ENCODE data around the gene CLIP2.

The CLIP2 gene

DNA sequence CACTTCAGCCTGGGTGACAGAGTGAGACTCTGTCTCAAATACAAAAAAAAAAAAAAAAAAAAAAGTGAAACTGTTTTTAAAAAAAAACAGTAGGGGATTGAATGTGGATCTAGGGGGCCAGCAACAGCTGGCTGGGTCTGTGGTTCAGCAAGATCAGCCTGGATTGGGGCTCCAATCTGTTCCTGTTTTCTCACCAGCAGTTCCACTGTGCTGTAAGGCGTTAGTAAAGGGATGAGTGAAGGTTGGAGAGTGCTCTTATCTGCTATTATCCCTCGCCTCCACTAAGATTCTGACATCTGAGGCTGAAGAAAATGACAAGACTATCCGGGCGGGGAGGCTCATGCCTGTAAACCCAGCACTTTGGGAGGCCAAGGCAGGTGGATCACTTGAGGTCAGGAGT, 122.8 kb downstream of the CLIP2 start:
- no peaks in the 10 kb centered on the region for H3K9me3 ChIP-seq (ENCODE audit: control insufficient read depth, insufficient read depth, low read depth, low read length)
- H3K36me3 ChIP-seq (ENCODE audit: control insufficient read depth in 2 of 2, insufficient read depth in 1 of 2, low read length in 2 of 2): no peaks in the 10 kb centered on the region
- no peaks in the 10 kb centered on the region for H3K4me1 ChIP-seq (ENCODE audit: control insufficient read depth, insufficient read depth, low read length)
- no peak overlapping the region for H3K27ac ChIP-seq (ENCODE audit: extremely low read depth, low read depth, low read length)
- ChIA-PET CTCF (interaction anchor here (0.6 to 4.4 kb wide), 5 partner anchors 11 to 557 kb away, joined by 3 to 40 read pairs (median 5); no protein-coding TSS in a partner anchor), POLR2A (interaction anchor here (0.7 kb wide), 1 partner anchor 211 kb away, joined by 3 read pairs; no protein-coding TSS in a partner anchor)
- TF ChIP-seq, protein P1, sequence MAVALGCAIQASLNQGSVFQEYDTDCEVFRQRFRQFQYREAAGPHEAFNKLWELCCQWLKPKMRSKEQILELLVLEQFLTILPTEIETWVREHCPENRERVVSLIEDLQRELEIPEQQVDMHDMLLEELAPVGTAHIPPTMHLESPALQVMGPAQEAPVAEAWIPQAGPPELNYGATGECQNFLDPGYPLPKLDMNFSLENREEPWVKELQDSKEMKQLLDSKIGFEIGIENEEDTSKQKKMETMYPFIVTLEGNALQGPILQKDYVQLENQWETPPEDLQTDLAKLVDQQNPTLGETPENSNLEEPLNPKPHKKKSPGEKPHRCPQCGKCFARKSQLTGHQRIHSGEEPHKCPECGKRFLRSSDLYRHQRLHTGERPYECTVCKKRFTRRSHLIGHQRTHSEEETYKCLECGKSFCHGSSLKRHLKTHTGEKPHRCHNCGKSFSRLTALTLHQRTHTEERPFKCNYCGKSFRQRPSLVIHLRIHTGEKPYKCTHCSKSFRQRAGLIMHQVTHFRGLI (tag by site-specific recombination; IDR thresholded peaks at IDR 0.05): no peak
- TF ChIP-seq, protein P2, sequence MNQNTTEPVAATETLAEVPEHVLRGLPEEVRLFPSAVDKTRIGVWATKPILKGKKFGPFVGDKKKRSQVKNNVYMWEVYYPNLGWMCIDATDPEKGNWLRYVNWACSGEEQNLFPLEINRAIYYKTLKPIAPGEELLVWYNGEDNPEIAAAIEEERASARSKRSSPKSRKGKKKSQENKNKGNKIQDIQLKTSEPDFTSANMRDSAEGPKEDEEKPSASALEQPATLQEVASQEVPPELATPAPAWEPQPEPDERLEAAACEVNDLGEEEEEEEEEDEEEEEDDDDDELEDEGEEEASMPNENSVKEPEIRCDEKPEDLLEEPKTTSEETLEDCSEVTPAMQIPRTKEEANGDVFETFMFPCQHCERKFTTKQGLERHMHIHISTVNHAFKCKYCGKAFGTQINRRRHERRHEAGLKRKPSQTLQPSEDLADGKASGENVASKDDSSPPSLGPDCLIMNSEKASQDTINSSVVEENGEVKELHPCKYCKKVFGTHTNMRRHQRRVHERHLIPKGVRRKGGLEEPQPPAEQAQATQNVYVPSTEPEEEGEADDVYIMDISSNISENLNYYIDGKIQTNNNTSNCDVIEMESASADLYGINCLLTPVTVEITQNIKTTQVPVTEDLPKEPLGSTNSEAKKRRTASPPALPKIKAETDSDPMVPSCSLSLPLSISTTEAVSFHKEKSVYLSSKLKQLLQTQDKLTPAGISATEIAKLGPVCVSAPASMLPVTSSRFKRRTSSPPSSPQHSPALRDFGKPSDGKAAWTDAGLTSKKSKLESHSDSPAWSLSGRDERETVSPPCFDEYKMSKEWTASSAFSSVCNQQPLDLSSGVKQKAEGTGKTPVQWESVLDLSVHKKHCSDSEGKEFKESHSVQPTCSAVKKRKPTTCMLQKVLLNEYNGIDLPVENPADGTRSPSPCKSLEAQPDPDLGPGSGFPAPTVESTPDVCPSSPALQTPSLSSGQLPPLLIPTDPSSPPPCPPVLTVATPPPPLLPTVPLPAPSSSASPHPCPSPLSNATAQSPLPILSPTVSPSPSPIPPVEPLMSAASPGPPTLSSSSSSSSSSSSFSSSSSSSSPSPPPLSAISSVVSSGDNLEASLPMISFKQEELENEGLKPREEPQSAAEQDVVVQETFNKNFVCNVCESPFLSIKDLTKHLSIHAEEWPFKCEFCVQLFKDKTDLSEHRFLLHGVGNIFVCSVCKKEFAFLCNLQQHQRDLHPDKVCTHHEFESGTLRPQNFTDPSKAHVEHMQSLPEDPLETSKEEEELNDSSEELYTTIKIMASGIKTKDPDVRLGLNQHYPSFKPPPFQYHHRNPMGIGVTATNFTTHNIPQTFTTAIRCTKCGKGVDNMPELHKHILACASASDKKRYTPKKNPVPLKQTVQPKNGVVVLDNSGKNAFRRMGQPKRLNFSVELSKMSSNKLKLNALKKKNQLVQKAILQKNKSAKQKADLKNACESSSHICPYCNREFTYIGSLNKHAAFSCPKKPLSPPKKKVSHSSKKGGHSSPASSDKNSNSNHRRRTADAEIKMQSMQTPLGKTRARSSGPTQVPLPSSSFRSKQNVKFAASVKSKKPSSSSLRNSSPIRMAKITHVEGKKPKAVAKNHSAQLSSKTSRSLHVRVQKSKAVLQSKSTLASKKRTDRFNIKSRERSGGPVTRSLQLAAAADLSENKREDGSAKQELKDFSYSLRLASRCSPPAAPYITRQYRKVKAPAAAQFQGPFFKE (tag by site-specific recombination; IDR thresholded peaks at IDR 0.05; ENCODE audit: borderline replicate concordance): no peak
- TF ChIP-seq SETDB1 (IDR thresholded peaks at IDR 0.05; ENCODE audit: insufficient read length, low read length) (no peak), ZNF560 (tag by site-specific recombination; IDR thresholded peaks at IDR 0.05; ENCODE audit: borderline replicate concordance) (no peak), ZNF202 (tag by site-specific recombination; IDR thresholded peaks at IDR 0.05; ENCODE audit: borderline replicate concordance) (no peak), MZF1 (tag by site-specific recombination; IDR thresholded peaks at IDR 0.05; ENCODE audit: borderline replicate concordance) (no peak), ZSCAN30 (tag by site-specific recombination; IDR thresholded peaks at IDR 0.05) (no peak), BCL11A (tag by site-specific recombination; IDR thresholded peaks at IDR 0.05; ENCODE audit: low read depth) (no peak), ZNF138 (tag by site-specific recombination; IDR thresholded peaks at IDR 0.05; ENCODE audit: borderline replicate concordance) (no peak), ZNF626 (tag by site-specific recombination; IDR thresholded peaks at IDR 0.05) (no peak), ZNF423 (tag by site-specific recombination; IDR thresholded peaks at IDR 0.05) (no peak)
- TF ChIP-seq, protein P3, sequence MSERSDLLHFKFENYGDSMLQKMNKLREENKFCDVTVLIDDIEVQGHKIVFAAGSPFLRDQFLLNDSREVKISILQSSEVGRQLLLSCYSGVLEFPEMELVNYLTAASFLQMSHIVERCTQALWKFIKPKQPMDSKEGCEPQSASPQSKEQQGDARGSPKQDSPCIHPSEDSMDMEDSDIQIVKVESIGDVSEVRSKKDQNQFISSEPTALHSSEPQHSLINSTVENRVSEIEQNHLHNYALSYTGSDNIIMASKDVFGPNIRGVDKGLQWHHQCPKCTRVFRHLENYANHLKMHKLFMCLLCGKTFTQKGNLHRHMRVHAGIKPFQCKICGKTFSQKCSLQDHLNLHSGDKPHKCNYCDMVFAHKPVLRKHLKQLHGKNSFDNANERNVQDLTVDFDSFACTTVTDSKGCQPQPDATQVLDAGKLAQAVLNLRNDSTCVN (tag by site-specific recombination; optimal IDR thresholded peaks at IDR 0.05): no peak
- TF ChIP-seq, protein P4, sequence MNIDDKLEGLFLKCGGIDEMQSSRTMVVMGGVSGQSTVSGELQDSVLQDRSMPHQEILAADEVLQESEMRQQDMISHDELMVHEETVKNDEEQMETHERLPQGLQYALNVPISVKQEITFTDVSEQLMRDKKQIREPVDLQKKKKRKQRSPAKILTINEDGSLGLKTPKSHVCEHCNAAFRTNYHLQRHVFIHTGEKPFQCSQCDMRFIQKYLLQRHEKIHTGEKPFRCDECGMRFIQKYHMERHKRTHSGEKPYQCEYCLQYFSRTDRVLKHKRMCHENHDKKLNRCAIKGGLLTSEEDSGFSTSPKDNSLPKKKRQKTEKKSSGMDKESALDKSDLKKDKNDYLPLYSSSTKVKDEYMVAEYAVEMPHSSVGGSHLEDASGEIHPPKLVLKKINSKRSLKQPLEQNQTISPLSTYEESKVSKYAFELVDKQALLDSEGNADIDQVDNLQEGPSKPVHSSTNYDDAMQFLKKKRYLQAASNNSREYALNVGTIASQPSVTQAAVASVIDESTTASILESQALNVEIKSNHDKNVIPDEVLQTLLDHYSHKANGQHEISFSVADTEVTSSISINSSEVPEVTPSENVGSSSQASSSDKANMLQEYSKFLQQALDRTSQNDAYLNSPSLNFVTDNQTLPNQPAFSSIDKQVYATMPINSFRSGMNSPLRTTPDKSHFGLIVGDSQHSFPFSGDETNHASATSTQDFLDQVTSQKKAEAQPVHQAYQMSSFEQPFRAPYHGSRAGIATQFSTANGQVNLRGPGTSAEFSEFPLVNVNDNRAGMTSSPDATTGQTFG (tag by site-specific recombination; IDR thresholded peaks at IDR 0.05; ENCODE audit: borderline replicate concordance): no peak
- no peak overlapping the region for H3K4me3 ChIP-seq (ENCODE audit: low read depth, low read length)

All from HEK293 (cell line).